GM21619 (cell line): ENCODE results near the gene INTS11.

Experiments
- ATAC-seq: cut with Tn5 transposase; IDR thresholded peaks from one replicate; pipeline ENCODE4 v1.9.1; 2021; ENCODE audit not compliant: unreplicated experiment

INTS11 gene

DNA sequence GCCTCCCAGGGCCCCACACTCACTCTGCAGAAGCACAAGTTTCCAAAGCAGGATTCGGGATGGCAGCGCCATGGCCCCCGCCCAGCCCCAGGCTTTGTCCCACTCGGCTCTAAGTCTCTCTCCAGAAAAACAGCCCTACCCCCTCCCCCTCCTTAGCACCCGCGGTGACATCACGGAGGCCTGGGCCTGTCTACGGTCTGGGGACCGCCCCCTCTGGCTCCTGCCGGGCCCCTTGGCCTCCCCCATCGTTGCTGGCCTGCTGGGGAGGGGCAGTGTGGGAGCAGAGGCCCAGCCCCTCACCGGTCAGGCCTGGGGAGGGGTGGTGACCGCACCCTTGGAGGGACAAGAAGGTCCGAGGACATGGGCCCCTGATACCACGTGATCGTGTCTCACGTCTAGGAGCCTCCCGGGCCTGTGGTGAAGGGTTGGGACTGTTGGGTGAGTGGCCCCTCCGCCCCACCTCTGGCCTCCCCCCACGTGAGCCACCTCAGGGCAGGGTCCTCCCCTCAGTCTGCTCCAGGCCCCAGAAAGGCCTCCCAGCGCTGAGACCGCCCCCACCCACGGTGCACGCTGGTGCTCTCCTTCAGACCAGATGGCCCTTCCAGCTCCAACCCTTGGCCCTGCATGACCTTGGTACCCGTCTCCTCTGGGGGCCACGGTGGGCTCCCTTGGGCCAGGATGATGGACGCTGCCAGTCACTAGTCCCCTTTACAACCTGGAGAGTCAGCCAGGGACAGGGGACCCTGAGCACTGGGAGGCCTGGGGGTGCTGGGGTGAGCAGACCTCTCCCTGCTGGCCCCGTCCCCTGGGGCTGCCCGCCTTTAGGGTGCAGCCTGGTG, 34.2 kb upstream of the INTS11 start, which contains the start of gene MXRA8:
TSS of gene MXRA8 (minus strand) at position 123 of the 839 bp plus-strand sequence. CDS start at position 72, 51 bp downstream.
- no peak for ATAC-seq

- no peak for ATAC-seq
These were observed 33.5 kb upstream of the INTS11 start for GRCh38 chr1:1357871-1358432.

DNA sequence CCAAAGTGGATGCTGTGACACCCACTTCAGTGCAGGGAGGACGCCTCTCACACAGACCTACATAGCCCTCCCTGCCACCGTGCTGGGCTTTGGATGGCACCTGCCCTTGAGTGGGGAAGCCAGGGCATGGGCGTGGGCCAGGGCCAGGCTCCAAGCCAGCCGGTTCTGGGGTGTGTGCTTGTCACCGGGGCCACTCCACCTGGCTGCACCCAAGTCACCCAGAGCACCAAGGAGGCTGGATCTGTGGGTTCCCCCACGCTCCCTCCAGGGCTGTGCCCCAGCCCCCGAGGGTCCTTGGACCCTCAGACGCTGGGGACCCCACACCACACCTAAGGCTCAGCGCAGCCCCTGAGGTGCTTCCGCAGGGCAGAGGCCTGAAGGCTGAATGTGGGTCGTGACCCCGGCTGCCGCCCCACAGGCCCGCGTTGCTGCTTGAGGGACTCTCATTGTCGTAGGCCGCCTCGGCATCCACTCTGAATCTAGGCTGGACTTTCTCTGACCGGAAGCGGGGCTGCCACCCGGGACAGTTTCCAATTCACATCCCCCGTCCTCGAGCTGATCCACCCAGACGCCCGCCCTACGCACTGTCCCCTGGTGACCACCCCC, 32.4 kb upstream of the INTS11 start:
- no peak for ATAC-seq

DNA sequence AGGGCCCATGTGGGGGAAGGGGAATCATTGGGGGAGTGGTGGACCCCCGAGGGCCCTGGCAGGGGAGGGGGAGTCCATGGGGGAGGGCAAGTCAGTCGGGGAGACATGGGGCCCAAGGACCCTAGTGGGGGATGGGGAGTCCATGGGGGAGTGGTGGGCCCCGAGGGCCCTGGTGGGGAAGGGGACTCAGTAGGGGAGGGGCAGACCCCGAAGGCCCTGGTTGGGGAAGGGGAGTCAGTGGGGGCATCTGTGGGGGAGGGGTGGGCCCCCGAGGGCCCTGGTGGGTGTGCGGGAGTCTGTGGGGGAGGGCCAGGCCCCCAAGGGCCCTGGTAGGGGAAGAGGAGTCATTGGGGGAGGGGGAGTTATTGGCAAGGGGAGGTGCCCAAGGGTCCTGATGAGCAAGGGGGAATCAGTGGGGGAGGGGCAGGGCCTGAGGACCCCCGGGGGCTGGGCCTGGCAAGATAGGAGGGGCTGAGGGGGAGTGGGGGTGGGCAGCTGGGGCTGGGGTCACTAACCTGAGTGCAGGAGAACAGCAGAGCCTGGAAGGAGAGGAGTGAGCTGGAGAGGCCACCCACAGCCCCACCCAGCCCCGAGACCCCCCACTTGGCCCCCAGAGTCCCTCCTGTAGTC, 31.8 kb upstream of the INTS11 start:
- no peak for ATAC-seq

- ATAC-seq, result no peak
These were observed 31.0 kb upstream of the INTS11 start for GRCh38 chr1:1355416-1355815.

- no peak for ATAC-seq
These were observed 30.1 kb upstream of the INTS11 start for GRCh38 chr1:1354271-1355247.

DNA sequence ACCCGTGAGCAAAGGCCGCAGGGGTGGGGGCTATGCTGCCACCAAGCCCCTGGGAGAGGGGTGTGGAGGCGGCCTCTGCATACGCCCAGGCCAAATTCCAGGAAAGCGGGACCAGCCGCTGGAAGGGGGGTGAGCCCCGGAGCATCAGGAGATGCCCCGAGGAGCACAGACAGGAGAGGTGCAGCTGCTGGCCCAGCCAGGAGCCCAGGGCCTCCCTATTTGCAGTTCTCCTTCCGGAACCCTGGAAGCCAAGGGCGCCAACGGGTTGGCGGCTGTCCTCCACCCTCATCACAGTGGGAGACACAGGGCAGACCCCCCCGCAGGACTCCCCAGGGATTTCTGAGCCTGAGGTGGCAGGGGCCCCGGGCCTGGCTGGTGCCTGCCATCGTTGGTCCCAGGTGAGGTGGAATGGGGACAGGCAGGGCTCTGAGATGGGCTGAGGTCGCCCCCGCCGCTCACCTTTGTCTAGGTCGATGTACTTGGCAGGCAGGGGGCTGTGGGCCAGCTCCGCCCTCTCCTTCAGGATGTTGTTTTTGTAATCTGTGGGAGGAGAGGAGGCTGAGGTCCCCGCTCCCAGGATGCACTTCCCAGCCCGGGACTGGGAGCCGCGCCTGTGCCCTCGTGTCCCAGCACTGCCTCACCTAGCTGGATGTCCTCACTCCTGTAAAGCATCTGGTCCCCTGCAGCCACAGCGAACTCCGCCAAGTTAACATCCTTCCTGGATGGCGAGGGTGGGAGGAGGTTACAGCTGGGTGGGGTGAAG, 29.1 kb upstream of the INTS11 start:
- no peak for ATAC-seq

- ATAC-seq, result no peak
These were observed 28.4 kb upstream of the INTS11 start for GRCh38 chr1:1352786-1353388.

DNA sequence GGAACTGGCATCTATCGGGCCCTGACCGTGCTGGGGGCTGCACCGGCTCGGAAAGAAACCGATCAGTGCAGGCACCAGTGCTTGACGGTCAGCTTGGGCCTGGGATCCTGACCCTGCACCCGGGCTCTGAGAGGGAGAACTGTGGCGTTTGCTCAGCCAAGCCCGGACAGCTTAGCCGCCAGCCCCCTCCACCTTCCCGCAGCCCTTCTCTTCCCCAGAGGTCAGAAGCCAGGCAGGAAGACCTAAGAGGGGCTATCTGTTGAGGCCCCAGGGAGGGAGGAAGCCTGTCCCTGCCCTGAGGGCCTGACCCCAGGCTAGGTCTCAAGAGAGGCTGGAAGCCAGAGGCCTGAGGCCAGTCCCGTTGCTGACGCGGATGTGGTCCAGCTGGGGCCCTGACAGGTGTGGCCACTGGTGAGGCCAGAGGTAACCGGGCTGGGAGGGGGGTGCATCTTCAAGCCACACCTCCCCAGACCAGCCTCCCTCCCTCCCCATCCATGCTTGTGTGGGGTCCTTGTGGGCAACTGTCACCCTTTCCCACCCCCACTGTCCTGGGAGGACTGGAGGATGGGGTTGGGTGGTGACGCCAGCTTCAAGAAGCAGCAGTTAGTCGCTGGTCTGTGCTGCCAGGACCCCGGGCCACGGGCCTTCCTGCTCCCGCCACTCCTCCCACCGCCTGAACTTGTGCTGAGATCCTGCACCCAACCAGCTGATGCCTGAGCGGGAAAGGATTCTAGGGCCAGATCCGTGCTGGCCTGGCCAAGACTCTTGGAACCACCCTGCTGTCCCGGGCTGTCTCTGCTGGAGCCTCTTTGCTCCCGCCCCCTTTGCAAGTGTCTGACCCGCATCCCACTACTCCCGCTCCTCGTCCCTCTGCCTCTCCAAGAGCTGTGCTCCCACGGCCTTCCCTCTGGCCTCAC, 27.3 kb upstream of the INTS11 start:
- no peak for ATAC-seq

DNA sequence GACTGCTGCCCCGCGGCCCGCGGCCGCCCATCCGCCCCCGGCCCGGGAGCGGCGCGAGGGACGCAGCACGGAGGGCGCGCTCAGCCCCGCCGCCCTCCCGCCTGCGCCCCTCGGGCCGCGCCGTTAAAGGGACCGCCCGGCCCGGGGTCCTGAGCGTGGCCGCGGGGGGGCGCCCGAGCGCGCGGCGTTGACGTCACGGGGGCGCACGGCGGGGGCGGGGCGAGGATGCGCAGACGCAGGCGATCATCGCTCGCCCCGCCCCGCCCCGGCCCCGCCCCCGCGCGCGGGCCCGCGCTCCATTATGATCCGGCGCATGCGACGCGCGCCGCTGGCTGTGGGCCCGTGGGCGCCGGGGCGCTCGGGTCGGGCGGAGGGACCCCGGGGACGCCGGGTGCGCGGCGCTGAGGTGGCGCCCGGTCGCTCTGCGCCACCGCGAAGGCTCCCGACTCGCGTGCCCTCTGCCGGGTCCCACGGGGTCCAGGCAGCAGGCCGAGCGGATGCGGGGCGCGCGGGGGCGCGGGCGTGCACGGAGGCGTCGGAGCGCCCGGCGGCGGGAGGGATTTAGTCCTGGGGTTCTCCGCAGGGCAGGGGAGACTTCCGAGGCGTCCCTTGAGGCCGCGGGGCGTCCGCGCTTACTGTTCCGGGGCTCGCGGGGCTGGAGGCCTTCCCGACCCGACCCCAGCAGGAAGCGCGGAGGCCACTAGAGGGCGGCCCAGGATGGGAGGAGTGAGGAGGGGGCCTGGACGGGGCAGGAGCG, 25.0 kb upstream of the INTS11 start, which contains the start of gene DVL1:
TSS of gene DVL1 (minus strand) at position 163 of the 757 bp plus-strand sequence. CDS start 353 bp downstream, outside the sequence.
- peak; percentile 36 for ATAC-seq

GRCh38 chr1:1348420-1349255, 24.2 kb upstream of the INTS11 start:
- peak; percentile 23 for ATAC-seq

GRCh38 chr1:1347663-1348419, 23.4 kb upstream of the INTS11 start:
- ATAC-seq, result no peak

DNA sequence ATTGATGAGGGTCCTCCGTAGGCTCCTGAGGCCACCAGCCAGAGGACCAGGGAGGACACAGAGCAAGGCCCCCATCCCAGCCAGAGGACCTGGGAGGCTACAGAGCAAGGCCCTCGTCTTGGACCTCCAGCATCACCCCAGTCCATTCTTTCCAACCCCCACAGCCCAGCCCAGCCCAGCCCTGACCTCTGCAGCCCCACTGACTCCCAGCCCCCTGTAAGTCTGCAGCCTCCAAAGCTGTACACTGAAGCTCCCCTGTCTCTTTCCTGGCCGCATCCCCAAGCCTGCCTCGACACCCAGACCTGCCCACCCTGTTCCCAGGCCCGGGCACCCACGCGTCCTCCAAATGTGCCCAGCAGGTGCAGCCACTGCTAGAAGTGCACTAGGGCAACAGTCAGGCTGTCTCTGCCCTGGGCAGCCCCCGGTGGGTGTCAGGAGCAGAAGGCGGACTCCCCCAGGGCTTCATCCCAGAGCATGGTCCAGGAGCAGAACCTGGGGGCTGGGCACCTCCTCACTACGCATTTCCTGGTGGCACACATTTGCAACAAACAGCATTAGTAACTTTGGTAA, 22.7 kb upstream of the INTS11 start:
- no peak for ATAC-seq

DNA sequence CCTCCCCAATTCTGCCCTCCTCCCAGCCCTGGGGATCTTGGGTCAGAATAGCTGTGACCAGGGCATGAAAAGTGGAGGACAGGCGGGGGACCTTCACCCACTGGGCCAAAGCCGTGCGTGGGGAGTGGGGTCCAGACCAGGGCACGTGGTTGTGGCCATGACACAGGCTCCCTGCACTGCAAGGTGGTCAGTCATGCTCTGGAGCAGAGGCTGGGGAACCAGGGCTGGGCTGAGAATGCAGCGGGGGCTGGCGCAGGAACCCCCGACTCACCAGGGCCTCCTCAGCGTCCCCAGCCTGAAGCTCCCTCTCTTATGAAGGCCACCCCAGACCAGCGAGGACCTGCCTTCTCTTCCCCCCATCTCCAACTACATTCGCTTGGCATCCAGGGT, 22.0 kb upstream of the INTS11 start:
- ATAC-seq, result no peak

DNA sequence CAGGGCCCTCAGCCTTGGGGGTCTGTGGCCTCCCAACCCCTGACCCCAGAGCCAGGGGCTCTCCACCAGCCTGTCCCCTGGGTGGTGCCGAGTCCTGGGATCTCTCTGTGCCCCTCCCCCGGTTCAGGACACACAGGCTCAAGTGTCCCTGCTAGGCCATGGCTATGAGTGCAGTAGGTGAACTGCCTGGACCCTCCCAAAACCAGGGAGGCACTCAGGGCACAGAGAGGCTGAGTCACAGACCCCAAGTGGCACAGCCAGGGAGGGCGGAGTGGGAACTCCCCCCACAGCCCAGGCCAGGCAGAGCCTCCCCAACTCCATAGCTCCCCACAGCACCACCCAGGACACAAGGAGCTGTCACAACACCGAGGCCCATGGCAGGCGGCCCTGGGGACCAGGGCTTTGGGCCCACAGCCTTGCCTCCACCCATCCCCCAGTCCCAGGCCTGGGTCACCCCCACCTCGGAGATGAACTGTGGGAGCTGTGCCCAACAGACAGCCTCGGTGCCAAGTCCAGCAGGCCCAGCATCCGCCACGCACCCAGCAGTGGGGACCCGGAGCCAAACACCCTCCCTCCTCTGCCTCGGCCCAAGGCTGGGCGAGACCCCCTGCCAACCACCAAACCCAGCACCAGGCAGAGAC, 21.5 kb upstream of the INTS11 start:
- no peak for ATAC-seq
